ENCODE results near the gene FAM32A. TPM values are rescaled to one million over a fixed set of nuclear protein-coding genes. Genes with fewer than 3 reads are reported as not detected.

FAM32A gene
- total RNA-seq, 1 donor: 109 TPM

- no peak overlapping the region for H3K4me2 ChIP-seq (ENCODE audit: insufficient read depth, low read length)
- DNase-seq (ENCODE audit: insufficient read length, low spot score, missing footprints): peak; percentile 78
- H3K36me3 ChIP-seq (ENCODE audit: insufficient read depth, low read length): peaks cover 69% of the 10 kb centered on the region
- peaks cover 27% of the 10 kb centered on the region for H4K20me1 ChIP-seq (ENCODE audit: insufficient read depth, low read length)
- no peaks in the 10 kb centered on the region for H3K4me1 ChIP-seq (ENCODE audit: insufficient read depth, low read length)
- no peak overlapping the region for H3K4me3 ChIP-seq (ENCODE audit: insufficient read depth, low read length)
- H2AFZ ChIP-seq (ENCODE audit: low read length): no peak overlapping the region
- no peak overlapping the region for H3K27ac ChIP-seq (ENCODE audit: low read depth, low read length)
- peaks cover 16% of the 10 kb centered on the region for H3K9me3 ChIP-seq (ENCODE audit: low read depth, low read length)
- no peaks in the 10 kb centered on the region for H3K27me3 ChIP-seq (ENCODE audit: insufficient read depth, low read length)
- TF ChIP-seq, protein P1, sequence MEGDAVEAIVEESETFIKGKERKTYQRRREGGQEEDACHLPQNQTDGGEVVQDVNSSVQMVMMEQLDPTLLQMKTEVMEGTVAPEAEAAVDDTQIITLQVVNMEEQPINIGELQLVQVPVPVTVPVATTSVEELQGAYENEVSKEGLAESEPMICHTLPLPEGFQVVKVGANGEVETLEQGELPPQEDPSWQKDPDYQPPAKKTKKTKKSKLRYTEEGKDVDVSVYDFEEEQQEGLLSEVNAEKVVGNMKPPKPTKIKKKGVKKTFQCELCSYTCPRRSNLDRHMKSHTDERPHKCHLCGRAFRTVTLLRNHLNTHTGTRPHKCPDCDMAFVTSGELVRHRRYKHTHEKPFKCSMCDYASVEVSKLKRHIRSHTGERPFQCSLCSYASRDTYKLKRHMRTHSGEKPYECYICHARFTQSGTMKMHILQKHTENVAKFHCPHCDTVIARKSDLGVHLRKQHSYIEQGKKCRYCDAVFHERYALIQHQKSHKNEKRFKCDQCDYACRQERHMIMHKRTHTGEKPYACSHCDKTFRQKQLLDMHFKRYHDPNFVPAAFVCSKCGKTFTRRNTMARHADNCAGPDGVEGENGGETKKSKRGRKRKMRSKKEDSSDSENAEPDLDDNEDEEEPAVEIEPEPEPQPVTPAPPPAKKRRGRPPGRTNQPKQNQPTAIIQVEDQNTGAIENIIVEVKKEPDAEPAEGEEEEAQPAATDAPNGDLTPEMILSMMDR (IDR thresholded peaks at IDR 0.05; ENCODE audit: extremely low read depth, low read depth, low read length): no peak
- peaks cover 63% of the 10 kb centered on the region for H3K79me2 ChIP-seq (ENCODE audit: insufficient read depth, low read length)
Measured at GRCh38 chr19:16222806-16223205, 37.6 kb downstream of the FAM32A start.

- Histone ChIP-seq H3K36me3 (ENCODE audit: insufficient read depth, low read length) (peaks cover 78% of the 10 kb centered on the region), H3K9me3 (ENCODE audit: low read depth, low read length) (peaks cover 16% of the 10 kb centered on the region), H4K20me1 (ENCODE audit: insufficient read depth, low read length) (peaks cover 22% of the 10 kb centered on the region), H3K27ac (ENCODE audit: low read depth, low read length) (no peak overlapping the region), H3K4me2 (ENCODE audit: insufficient read depth, low read length) (no peak overlapping the region), H3K4me3 (ENCODE audit: insufficient read depth, low read length) (no peak overlapping the region), H3K4me1 (ENCODE audit: insufficient read depth, low read length) (no peaks in the 10 kb centered on the region), H3K79me2 (ENCODE audit: insufficient read depth, low read length) (peaks cover 54% of the 10 kb centered on the region), H3K27me3 (ENCODE audit: insufficient read depth, low read length) (no peaks in the 10 kb centered on the region), H2AFZ (ENCODE audit: low read length) (no peak overlapping the region)
- TF ChIP-seq, protein P1 (IDR thresholded peaks at IDR 0.05; ENCODE audit: extremely low read depth, low read depth, low read length): no peak
- peak; percentile 27 for DNase-seq (ENCODE audit: insufficient read length, low spot score, missing footprints)
Measured at GRCh38 chr19:16223746-16224145, 38.5 kb downstream of the FAM32A start.

GRCh38 chr19:16224293-16225045 lies 39.3 kb downstream of the FAM32A start:
- Histone ChIP-seq H3K27me3 (ENCODE audit: insufficient read depth, low read length) (no peaks in the 10 kb centered on the region), H3K27ac (ENCODE audit: low read depth, low read length) (no peak overlapping the region), H2AFZ (ENCODE audit: low read length) (no peak overlapping the region), H3K36me3 (ENCODE audit: insufficient read depth, low read length) (peaks cover 81% of the 10 kb centered on the region), H3K4me3 (ENCODE audit: insufficient read depth, low read length) (no peak overlapping the region), H3K9me3 (ENCODE audit: low read depth, low read length) (peaks cover 16% of the 10 kb centered on the region), H3K79me2 (ENCODE audit: insufficient read depth, low read length) (peaks cover 50% of the 10 kb centered on the region), H3K4me2 (ENCODE audit: insufficient read depth, low read length) (no peak overlapping the region), H4K20me1 (ENCODE audit: insufficient read depth, low read length) (peaks cover 21% of the 10 kb centered on the region), H3K4me1 (ENCODE audit: insufficient read depth, low read length) (no peaks in the 10 kb centered on the region)
- TF ChIP-seq, protein P1 (IDR thresholded peaks at IDR 0.05; ENCODE audit: extremely low read depth, low read depth, low read length): no peak
- DNase-seq (ENCODE audit: insufficient read length, low spot score, missing footprints): peak; percentile 42

- Histone ChIP-seq H3K9me3 (ENCODE audit: low read depth, low read length) (peaks cover 10% of the 10 kb centered on the region), H3K27me3 (ENCODE audit: insufficient read depth, low read length) (no peaks in the 10 kb centered on the region), H3K4me1 (ENCODE audit: insufficient read depth, low read length) (no peaks in the 10 kb centered on the region), H3K79me2 (ENCODE audit: insufficient read depth, low read length) (peaks cover 40% of the 10 kb centered on the region), H3K27ac (ENCODE audit: low read depth, low read length) (no peak overlapping the region), H4K20me1 (ENCODE audit: insufficient read depth, low read length) (peaks cover 21% of the 10 kb centered on the region), H3K36me3 (ENCODE audit: insufficient read depth, low read length) (peaks cover 79% of the 10 kb centered on the region), H2AFZ (ENCODE audit: low read length) (no peak overlapping the region), H3K4me2 (ENCODE audit: insufficient read depth, low read length) (no peak overlapping the region), H3K4me3 (ENCODE audit: insufficient read depth, low read length) (no peak overlapping the region)
- TF ChIP-seq, protein P1 (IDR thresholded peaks at IDR 0.05; ENCODE audit: extremely low read depth, low read depth, low read length): no peak
- DNase-seq (ENCODE audit: insufficient read length, low spot score, missing footprints): no peak
Measured at GRCh38 chr19:16225279-16226183, 40.3 kb downstream of the FAM32A start.
